Thyroid gland (tissue), 4 donors: ENCODE data around the gene STK10.

ENCODE experiments used
- POLR2A ChIP-seq, 2 donors: fragments of 450-650 bp; IDR thresholded peaks; one replicate each; pipeline ENCODE4 v1.6.1; 2017; ENCODE audit warnings: antibody characterized with exemption in 2 of 2, mild to moderate bottlenecking in 2 of 2, moderate library complexity in 1 of 2
- TF ChIP-seq, protein P1 (sequence below), 6 experiments: fragments of 200-600 bp in 3 of 6; fragments of 450-650 bp in 3 of 6; sonication (generic) in 3 of 6; IDR thresholded peaks; one replicate each; pipeline ENCODE4 v1.5.1; 2016 to 2019; ENCODE audit warnings: antibody characterized with exemption in 6 of 6, mild to moderate bottlenecking in 2 of 6, inconsistent platforms in 1 of 6, moderate library complexity in 1 of 6

DNA sequence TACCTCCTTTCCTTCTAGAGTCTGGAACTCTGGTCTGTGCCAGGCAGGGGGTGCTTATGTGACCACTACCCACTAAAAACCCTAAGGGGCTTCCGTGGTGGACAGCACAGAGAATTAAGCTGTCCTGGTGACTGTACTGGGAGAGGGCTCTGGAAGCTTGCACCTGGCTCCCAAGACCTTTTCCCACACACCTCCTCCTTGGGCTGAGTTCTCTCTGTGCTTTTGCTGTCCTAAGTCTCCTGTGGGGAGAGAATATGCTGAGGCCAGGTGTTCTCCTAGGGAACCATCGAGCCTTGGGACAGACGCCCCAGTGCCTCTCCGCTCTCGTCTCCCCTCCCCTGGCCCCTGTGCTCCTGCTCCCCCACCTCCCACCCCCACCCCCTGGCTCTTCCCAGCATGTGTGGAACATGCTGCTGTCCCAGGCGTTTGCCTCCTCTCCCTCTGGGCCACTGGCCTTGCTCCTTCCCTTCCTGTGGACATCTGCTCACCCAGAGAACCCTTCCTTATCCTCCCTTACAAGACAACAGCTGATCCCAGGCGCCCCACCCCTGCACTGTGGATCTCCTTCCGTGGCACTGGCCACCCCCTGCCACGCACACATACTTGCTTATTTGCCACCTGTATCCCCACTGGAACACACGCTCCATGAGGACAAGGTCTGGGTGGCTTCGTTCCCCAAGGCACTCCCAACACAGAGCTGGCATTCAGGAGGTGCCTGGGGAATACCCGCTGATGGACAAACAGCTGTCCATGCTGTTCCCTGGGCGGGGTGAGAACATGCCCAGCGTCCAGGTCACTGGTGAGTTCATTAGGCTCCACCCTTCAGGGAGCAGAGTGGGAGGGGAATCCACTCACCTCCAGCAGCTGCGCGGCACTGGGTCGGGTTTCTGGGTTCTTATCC is 83.0 kb downstream of the STK10 start:
- TF ChIP-seq, protein P1, sequence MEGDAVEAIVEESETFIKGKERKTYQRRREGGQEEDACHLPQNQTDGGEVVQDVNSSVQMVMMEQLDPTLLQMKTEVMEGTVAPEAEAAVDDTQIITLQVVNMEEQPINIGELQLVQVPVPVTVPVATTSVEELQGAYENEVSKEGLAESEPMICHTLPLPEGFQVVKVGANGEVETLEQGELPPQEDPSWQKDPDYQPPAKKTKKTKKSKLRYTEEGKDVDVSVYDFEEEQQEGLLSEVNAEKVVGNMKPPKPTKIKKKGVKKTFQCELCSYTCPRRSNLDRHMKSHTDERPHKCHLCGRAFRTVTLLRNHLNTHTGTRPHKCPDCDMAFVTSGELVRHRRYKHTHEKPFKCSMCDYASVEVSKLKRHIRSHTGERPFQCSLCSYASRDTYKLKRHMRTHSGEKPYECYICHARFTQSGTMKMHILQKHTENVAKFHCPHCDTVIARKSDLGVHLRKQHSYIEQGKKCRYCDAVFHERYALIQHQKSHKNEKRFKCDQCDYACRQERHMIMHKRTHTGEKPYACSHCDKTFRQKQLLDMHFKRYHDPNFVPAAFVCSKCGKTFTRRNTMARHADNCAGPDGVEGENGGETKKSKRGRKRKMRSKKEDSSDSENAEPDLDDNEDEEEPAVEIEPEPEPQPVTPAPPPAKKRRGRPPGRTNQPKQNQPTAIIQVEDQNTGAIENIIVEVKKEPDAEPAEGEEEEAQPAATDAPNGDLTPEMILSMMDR (IDR thresholded peaks at IDR 0.05) = no peak
- no peak for TF ChIP-seq POLR2A (IDR thresholded peaks at IDR 0.05)
